ENCODE results near the gene KLHL2. TPM values are rescaled to one million over a fixed set of nuclear protein-coding genes. Genes with fewer than 3 reads are reported as not detected.
A peak's percentile ranks its signal among the peaks of the same experiment; 100 is the strongest.

The KLHL2 gene
- total and polyA plus RNA-seq, 2 of the 13 experiments (the other 11 are each of a cell fraction or from before 2014, with no cell fraction given): 9.2 to 17.6 TPM

- TF ChIP-seq DMTF1 (CRISPR knock-in tag; IDR thresholded peaks at IDR 0.05) (no peak), ZBED4 (CRISPR knock-in tag; IDR thresholded peaks at IDR 0.05; ENCODE audit: borderline replicate concordance) (0 out of 2 replicates have a peak, but pooled peaks have one; percentile 67), TRIM22 (IDR thresholded peaks at IDR 0.05) (no peak), KDM5A (IDR thresholded peaks at IDR 0.05; ENCODE audit: borderline replicate concordance, low read length) (peak; percentile 81), ZNF441 (CRISPR knock-in tag; IDR thresholded peaks at IDR 0.05; ENCODE audit: borderline replicate concordance) (no peak), ZNF275 (CRISPR knock-in tag; IDR thresholded peaks at IDR 0.05; ENCODE audit: borderline replicate concordance) (peak; percentile 39; the same call in 1 of the 2 replicates), NCOR1 (IDR thresholded peaks at IDR 0.05; ENCODE audit: borderline replicate concordance, low read length) (no peak; the same call in 1 of the 2 replicates), ZKSCAN8 (CRISPR knock-in tag; IDR thresholded peaks at IDR 0.05; ENCODE audit: borderline replicate concordance) (no peak), ATF3 (CRISPR knock-in tag; IDR thresholded peaks at IDR 0.05) (no peak), ZNF878 (CRISPR knock-in tag; IDR thresholded peaks at IDR 0.05) (no peak), PRDM15 (CRISPR knock-in tag; IDR thresholded peaks at IDR 0.05) (no peak), NFYB (CRISPR knock-in tag; IDR thresholded peaks at IDR 0.05) (peak; percentile 100), ZNF570 (CRISPR knock-in tag; IDR thresholded peaks at IDR 0.05; ENCODE audit: borderline replicate concordance) (peak; percentile 83; the same call in 1 of the 2 replicates)
These were observed 120.1 kb downstream of the KLHL2 start, which contains the start of gene MSMO1 (continued) for GRCh38 chr4:165327211-165328100.
